Measurements from ENCODE around the gene NFKBIA.
"Not testable (repeated sequence)": the region's sequence is repeated elsewhere in the genome, so short reads cannot be mapped to it uniquely, and the experiment has no call there.

Gene NFKBIA

GRCh38 chr14:35386673-35387125, 17.9 kb downstream of the NFKBIA start:
- H3K4me3 ChIP-seq (ENCODE audit: low read depth, low read length): no peak overlapping the region
- no peak for TF ChIP-seq CTCF (conservative IDR thresholded peaks at IDR 0.05; ENCODE audit: low read depth, low read length)
- DNase-seq (ENCODE audit: low read depth): peak; percentile 61

GRCh38 chr14:35385042-35385839, 19.3 kb downstream of the NFKBIA start:
- H3K4me3 ChIP-seq (ENCODE audit: low read depth, low read length): no peak overlapping the region
- TF ChIP-seq CTCF (conservative IDR thresholded peaks at IDR 0.05; ENCODE audit: low read depth, low read length): no peak
- peak; percentile 96 for DNase-seq (ENCODE audit: low read depth)

- TF ChIP-seq CTCF (conservative IDR thresholded peaks at IDR 0.05; ENCODE audit: low read depth, low read length): peak; percentile 42
- DNase-seq (ENCODE audit: low read depth): peak; percentile 98
- H3K4me3 ChIP-seq (ENCODE audit: low read depth, low read length): no peak overlapping the region
These were observed 20.0 kb downstream of the NFKBIA start for GRCh38 chr14:35384455-35385041.

- TF ChIP-seq CTCF (conservative IDR thresholded peaks at IDR 0.05; ENCODE audit: low read depth, low read length): no peak
- H3K4me3 ChIP-seq (ENCODE audit: low read depth, low read length): no peak overlapping the region
- no peak for DNase-seq (ENCODE audit: low read depth)
These were observed 20.7 kb downstream of the NFKBIA start for GRCh38 chr14:35383569-35384454.

- DNase-seq (ENCODE audit: low read depth): peak; percentile 81
- H3K4me3 ChIP-seq (ENCODE audit: low read depth, low read length): no peak overlapping the region
- no peak for TF ChIP-seq CTCF (conservative IDR thresholded peaks at IDR 0.05; ENCODE audit: low read depth, low read length)
These were observed 23.8 kb downstream of the NFKBIA start for GRCh38 chr14:35380794-35381193.

GRCh38 chr14:35379234-35379933, 25.2 kb downstream of the NFKBIA start:
- DNase-seq (ENCODE audit: low read depth); H3K4me3 ChIP-seq (ENCODE audit: low read depth, low read length): not testable (repeated sequence)
